Measurements from ENCODE around the gene NHS. TPM values are rescaled to one million over a fixed set of nuclear protein-coding genes. Genes with fewer than 3 reads are reported as not detected.

The NHS gene
- total RNA-seq, 1 experiment from 2014 or later = 5.7 TPM

GRCh38 chrX:17627026-17627425 is 252.0 kb downstream of the NHS start:
- no peaks in the 10 kb centered on the region for H3K9me2 ChIP-seq (ENCODE audit: insufficient read depth)
- H3K4me1 ChIP-seq (ENCODE audit: control insufficient read depth in 1 of 2, insufficient read depth in 2 of 2, low read length in 2 of 2) = no peaks in the 10 kb centered on the region
- no peak overlapping the region for H3K4me2 ChIP-seq (ENCODE audit: low read length)
- H3K79me2 ChIP-seq (ENCODE audit: insufficient read depth, low read length) = no peaks in the 10 kb centered on the region
- CTCF ChIA-PET = no interaction called here
- no peak for DNase-seq (ENCODE audit: low read depth, low spot score)
- no peaks in the 10 kb centered on the region for H3K27me3 ChIP-seq (ENCODE audit: insufficient read depth, low read length)
- H3K9ac ChIP-seq (ENCODE audit: low read length) = no peak overlapping the region
- TF ChIP-seq SIN3A (IDR thresholded peaks at IDR 0.05; ENCODE audit: low read depth) = no peak
- no peak for TF ChIP-seq POLR2A (IDR thresholded peaks at IDR 0.05; ENCODE audit: borderline replicate concordance, extremely low read depth, insufficient read depth, insufficient read length)
- no peak for TF ChIP-seq JUND (IDR thresholded peaks at IDR 0.05)
- TF ChIP-seq REST (IDR thresholded peaks at IDR 0.05; ENCODE audit: low read depth) = no peak
- no peak for TF ChIP-seq RAD21 (IDR thresholded peaks at IDR 0.05; ENCODE audit: low read depth)
- no peak for TF ChIP-seq EZH2 (IDR thresholded peaks at IDR 0.05)
- TF ChIP-seq SP1 (IDR thresholded peaks at IDR 0.05; ENCODE audit: low read depth) = no peak
- TF ChIP-seq ATF3 (IDR thresholded peaks at IDR 0.05) = no peak
- TF ChIP-seq CBX3 (IDR thresholded peaks at IDR 0.05; ENCODE audit: low read depth) = no peak
- no peak for TF ChIP-seq CTCF (IDR thresholded peaks at IDR 0.05 in 2 of 3, conservative IDR thresholded peaks at IDR 0.05 in 1 of 3; ENCODE audit: borderline replicate concordance in 1 of 3, insufficient read depth in 1 of 3, low read depth in 2 of 3, low read length in 2 of 3)
- no peak for TF ChIP-seq ZNF274 (IDR thresholded peaks at IDR 0.05; ENCODE audit: low read depth, low read length)
- TF ChIP-seq EGR1 (IDR thresholded peaks at IDR 0.05; ENCODE audit: low read depth) = no peak
- no peak for TF ChIP-seq MAX (IDR thresholded peaks at IDR 0.05)
- TF ChIP-seq POLR2AphosphoS5 (IDR thresholded peaks at IDR 0.05; ENCODE audit: low read depth, low read length) = no peak
- no peak for TF ChIP-seq ZBTB33 (IDR thresholded peaks at IDR 0.05; ENCODE audit: extremely low read depth, insufficient replicate concordance, low read length)
- no peak for TF ChIP-seq FOSL1 (IDR thresholded peaks at IDR 0.05; ENCODE audit: low read depth)
- TF ChIP-seq TCF7L2 (IDR thresholded peaks at IDR 0.05; ENCODE audit: borderline replicate concordance, extremely low read depth, insufficient read depth, insufficient read length) = no peak
- TF ChIP-seq YY1 (IDR thresholded peaks at IDR 0.05; ENCODE audit: extremely low read depth, insufficient replicate concordance, low read depth, low read length) = no peak
- H3K27ac ChIP-seq (ENCODE audit: low read depth, low read length) = no peak overlapping the region
- no peak overlapping the region for H3K4me3 ChIP-seq (replicated peaks in 1 of 2; ENCODE audit: low read depth in 1 of 2, low read length in 2 of 2)
- no peaks in the 10 kb centered on the region for H3K9me3 ChIP-seq (ENCODE audit: control insufficient read depth in 1 of 2, insufficient read depth in 1 of 2, low read depth in 1 of 2, low read length in 2 of 2)
- POLR2A ChIA-PET = no interaction called here
- no peak overlapping the region for H2AFZ ChIP-seq (ENCODE audit: low read depth, low read length, poor library complexity, severe bottlenecking)
- no peak for ATAC-seq
- H3K36me3 ChIP-seq (ENCODE audit: control insufficient read depth in 1 of 2, insufficient read depth in 2 of 2, low read length in 2 of 2) = no peaks in the 10 kb centered on the region
- RAD21 ChIA-PET (ENCODE audit: low non-redundant PET in 1 of 2, low total read pairs in 2 of 2, uncharacterized antibody in 2 of 2, unreplicated experiment in 2 of 2) = no interaction called here
- BruUV-seq (replicated peaks) = no TSS peak
- no peaks in the 10 kb centered on the region for H4K20me1 ChIP-seq (ENCODE audit: insufficient read depth)
- intact Hi-C loops (cut with micrococcal nuclease) = no loop called here
